Stimulated activated naive CD4-positive, alpha-beta T cell (primary cell): ENCODE measurements around the gene OR2M3.
A peak's percentile ranks its signal among the peaks of the same experiment; 100 is the strongest.
"Not testable (repeated sequence)": the region's sequence is repeated elsewhere in the genome, so short reads cannot be mapped to it uniquely, and the experiment has no call there.

Experiments
- DNase-seq, 6 experiments: peaks; one replicate each; lab custom pipeline; 2025; lab: John Stamatoyannopoulos, UW

OR2M3 gene

GRCh38 chr1:248196965-248197364 lies at the start of gene OR2M3:
Gene OR2M3, plus strand, starts transcription at chr1:248197265. Its CDS starts 5,803 bp downstream, at chr1:248203068.
- no peak for DNase-seq

- no peak for DNase-seq
These were observed 44.8 kb upstream of the OR2M3 start for GRCh38 chr1:248152056-248152827.

- DNase-seq: no peak
These were observed 41.1 kb upstream of the OR2M3 start for GRCh38 chr1:248155927-248156326.

DNA sequence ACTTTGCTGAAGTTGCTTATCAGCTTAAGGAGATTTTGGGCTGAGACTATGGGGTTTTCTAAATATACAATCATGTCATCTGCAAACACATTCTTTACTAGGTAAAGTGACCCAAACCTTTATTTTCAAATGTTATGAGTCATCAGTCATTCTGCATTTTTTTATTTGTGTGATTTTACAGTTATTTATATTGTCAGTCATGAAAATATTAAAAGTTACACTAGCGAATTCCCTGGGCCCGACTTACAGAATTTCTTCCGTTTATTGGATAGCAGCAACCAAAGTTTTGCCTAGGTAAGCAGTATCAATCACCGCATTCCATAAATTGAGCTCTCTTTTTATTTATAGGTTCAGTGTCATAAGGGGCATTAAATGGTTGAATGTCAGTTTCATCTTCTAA lies 38.3 kb upstream of the OR2M3 start:
- DNase-seq: no peak

GRCh38 chr1:248164031-248164430 lies 33.0 kb upstream of the OR2M3 start:
- no peak for DNase-seq

GRCh38 chr1:248165186-248165585 lies 31.9 kb upstream of the OR2M3 start:
- DNase-seq: no peak

- DNase-seq: no peak
These were observed 22.5 kb upstream of the OR2M3 start, which contains the start of gene OR2M2 for GRCh38 chr1:248174521-248174920. Gene OR2M2, plus strand, starts transcription at chr1:248174821. Its CDS starts 5,165 bp downstream, at chr1:248179986.

- DNase-seq: no peak
These were observed 13.1 kb upstream of the OR2M3 start for GRCh38 chr1:248183996-248184395.

- DNase-seq: no peak
These were observed 9.7 kb upstream of the OR2M3 start for GRCh38 chr1:248187363-248187762.

- DNase-seq: no peak
These were observed 8.0 kb upstream of the OR2M3 start for GRCh38 chr1:248189026-248189425.

- DNase-seq: no peak
These were observed 2.9 kb upstream of the OR2M3 start for GRCh38 chr1:248194117-248194516.

DNA sequence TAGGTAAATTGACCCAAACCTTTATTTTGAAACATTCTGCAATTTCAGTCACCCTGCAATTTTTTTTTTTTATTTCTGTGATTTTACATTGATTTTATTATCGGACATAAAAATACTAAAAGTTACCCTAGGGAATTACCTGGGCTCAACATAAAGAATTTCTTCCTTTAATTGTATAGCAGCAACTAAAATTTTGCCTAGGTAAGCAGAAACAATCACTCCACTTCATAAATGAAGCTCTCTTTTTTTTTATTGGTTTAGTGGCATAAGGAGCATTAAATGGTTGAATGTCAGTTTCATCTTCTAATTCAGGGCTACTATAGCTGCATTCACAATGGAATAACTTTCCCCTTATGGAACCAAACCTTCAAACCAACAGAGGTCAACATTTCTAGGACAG lies 18.8 kb downstream of the OR2M3 start:
- no peak for DNase-seq

GRCh38 chr1:248225537-248225936 lies 28.5 kb downstream of the OR2M3 start:
- no peak for DNase-seq

GRCh38 chr1:248229360-248229908 lies 32.4 kb downstream of the OR2M3 start:
- DNase-seq: no peak

DNA sequence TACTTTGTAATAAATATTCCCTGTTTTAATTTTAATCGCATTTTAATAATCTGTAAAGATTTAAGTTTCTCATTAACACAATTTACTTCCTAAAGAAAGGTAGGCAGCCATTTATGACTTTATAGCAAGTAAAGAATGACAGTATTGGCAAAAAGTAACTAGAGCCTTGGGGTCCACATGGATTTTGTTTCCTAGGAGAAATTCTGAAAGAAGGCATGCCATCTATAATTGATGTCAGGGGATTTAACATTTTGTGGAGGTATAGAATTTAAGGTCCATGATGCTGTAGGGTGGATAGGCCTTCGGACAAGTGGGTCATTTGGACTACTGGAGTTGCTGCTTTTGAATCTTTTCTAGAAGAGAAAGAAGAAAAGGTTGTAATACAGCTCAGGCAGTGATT lies 34.1 kb downstream of the OR2M3 start, which contains the start of gene OR2M4:
OR2M4 (plus strand) TSS at position 301 of the 400 bp plus-strand sequence. CDS start 7,512 bp downstream, outside the sequence.
- no peak for DNase-seq

- no peak for DNase-seq
These were observed 42.4 kb downstream of the OR2M3 start for GRCh38 chr1:248239478-248239877.

DNA sequence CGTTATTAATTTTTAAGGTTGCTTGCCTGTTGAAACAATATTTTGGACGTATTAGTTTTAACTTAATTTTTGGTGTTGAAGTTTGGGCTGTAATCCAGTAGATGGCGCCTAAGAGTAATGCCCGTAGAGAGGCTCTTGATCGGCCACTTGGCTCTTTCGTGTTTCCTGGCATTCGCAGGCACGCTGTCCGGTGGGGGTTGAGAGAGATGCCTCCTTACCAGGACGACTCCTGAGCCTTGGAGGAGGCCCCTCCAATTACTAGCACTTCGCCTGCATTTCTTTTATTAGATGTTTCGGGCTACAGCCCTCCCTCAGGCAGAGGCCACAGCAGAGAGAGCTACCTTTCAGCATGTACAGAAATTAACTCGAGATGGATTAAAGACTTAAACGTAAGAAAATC lies 46.1 kb downstream of the OR2M3 start:
- peak in 3 of 6 experiments; percentile 8 to 30 (median 20) for DNase-seq

DNA sequence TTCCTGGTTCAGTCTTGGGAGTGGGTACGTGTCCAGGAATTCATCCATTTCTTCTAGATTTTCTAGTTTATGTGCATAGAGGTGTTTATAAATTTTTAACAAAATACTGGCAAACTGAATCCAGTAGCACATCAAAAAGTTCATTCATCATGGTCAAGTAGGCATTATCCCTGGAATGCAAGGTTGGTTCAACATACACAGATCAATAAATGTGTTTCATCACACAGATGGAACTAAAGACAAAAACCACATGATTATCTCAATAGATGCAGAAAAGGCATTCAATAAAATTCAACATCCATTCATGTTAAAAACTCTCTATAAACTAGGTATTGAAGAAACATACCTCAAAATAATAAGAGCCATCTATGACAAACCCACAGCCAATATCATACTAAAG lies 62.2 kb downstream of the OR2M3 start:
- not testable (repeated sequence) for DNase-seq
